Measurements from ENCODE around the gene ATRX.

DNA sequence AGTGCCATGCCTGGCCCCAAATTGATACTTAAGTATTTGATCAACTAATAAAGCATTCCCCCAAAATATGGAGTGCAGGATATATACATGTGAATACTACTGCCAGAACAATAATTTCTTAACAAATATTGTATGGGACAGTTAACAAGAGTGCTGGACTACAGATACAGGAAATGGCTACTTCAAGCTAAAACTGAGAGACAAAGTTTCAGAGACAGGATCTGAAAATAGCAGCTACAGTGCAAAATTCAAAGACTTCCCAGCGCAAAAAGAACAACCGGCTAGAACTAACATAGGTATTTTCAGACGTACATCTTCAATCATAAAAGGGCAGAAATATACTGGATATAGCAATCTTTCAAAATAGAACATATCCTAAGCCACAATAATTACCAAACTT is 6.3 kb downstream of the ATRX start:
- no peak for TF ChIP-seq POLR2A (IDR thresholded peaks at IDR 0.05)
- TF ChIP-seq, protein P1, sequence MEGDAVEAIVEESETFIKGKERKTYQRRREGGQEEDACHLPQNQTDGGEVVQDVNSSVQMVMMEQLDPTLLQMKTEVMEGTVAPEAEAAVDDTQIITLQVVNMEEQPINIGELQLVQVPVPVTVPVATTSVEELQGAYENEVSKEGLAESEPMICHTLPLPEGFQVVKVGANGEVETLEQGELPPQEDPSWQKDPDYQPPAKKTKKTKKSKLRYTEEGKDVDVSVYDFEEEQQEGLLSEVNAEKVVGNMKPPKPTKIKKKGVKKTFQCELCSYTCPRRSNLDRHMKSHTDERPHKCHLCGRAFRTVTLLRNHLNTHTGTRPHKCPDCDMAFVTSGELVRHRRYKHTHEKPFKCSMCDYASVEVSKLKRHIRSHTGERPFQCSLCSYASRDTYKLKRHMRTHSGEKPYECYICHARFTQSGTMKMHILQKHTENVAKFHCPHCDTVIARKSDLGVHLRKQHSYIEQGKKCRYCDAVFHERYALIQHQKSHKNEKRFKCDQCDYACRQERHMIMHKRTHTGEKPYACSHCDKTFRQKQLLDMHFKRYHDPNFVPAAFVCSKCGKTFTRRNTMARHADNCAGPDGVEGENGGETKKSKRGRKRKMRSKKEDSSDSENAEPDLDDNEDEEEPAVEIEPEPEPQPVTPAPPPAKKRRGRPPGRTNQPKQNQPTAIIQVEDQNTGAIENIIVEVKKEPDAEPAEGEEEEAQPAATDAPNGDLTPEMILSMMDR (IDR thresholded peaks at IDR 0.05), result no peak

All from testis (tissue), 2 donors.